A549 (cell line): Measurements from ENCODE around the gene NTN1.

ENCODE experiments used
- CBX2 ChIP-seq: fragments of 200-600 bp; sonication (generic); IDR thresholded peaks from 2 replicates; pipeline ENCODE4 v1.6.1; 2016; ENCODE audit warnings: low read depth, mild to moderate bottlenecking, borderline replicate concordance
- HDAC2 ChIP-seq: fragments of 200-600 bp; sonication (generic); IDR thresholded peaks from 2 replicates; pipeline ENCODE4 v1.6.1; 2016
- POLR2A ChIP-seq: IDR thresholded peaks from 2 replicates; pipeline ENCODE4 v1.6.1; 2012; ENCODE audit warnings: mild to moderate bottlenecking, low read length
- RAD21 ChIP-seq, 2 experiments: fragments of >200 bp in 1 of 2; sonication (Bioruptor Twin) in 1 of 2; formaldehyde crosslinking in 1 of 2; IDR thresholded peaks in 1 of 2; conservative IDR thresholded peaks in 1 of 2; 2 replicates in 1 of 2; 3 replicates in 1 of 2; pipeline ENCODE4 v1.6.1; 2012 to 2018; ENCODE audit warnings: inconsistent platforms in 1 of 2
- RARB ChIP-seq: fragments of 250-450 bp; sonication (Bioruptor Pico); IDR thresholded peaks from 2 replicates; pipeline ENCODE4 v1.8.0; 2021; ENCODE audit warnings: mild to moderate bottlenecking, moderate library complexity
- RCOR1 ChIP-seq: fragments of 150-350 bp; IDR thresholded peaks from 2 replicates; pipeline ENCODE4 v1.6.1; 2014; ENCODE audit warnings: antibody characterized with exemption, low read length, low read depth
- ZC3H11A ChIP-seq: fragments of 450-650 bp; IDR thresholded peaks from 2 replicates; pipeline ENCODE4 v1.6.1; 2014; ENCODE audit warnings: antibody characterized with exemption, mild to moderate bottlenecking
- ZFP36 ChIP-seq: fragments of 450-650 bp; IDR thresholded peaks from 2 replicates; pipeline ENCODE4 v1.6.1; 2014; ENCODE audit warnings: borderline replicate concordance; ENCODE audit not compliant: partially characterized antibody
- ZNF302 ChIP-seq: fragments of 250-450 bp; sonication (Bioruptor Pico); IDR thresholded peaks from 2 replicates; pipeline ENCODE4 v1.9.0; 2021; ENCODE audit warnings: inconsistent platforms, mild to moderate bottlenecking, moderate library complexity
- TF ChIP-seq, protein P1 (sequence below): fragments of >200 bp; sonication (Bioruptor Twin); formaldehyde crosslinking; IDR thresholded peaks from 3 replicates; pipeline ENCODE4 v1.5.1; 2016
- TF ChIP-seq, protein P2 (sequence below): IDR thresholded peaks from 2 replicates; pipeline ENCODE4 v1.6.1; 2012

GRCh38 chr17:9080983-9081382 lies 59.7 kb downstream of the NTN1 start:
- no peak for TF ChIP-seq HDAC2
- no peak for TF ChIP-seq RCOR1
- TF ChIP-seq ZC3H11A: no peak
- TF ChIP-seq, protein P1, sequence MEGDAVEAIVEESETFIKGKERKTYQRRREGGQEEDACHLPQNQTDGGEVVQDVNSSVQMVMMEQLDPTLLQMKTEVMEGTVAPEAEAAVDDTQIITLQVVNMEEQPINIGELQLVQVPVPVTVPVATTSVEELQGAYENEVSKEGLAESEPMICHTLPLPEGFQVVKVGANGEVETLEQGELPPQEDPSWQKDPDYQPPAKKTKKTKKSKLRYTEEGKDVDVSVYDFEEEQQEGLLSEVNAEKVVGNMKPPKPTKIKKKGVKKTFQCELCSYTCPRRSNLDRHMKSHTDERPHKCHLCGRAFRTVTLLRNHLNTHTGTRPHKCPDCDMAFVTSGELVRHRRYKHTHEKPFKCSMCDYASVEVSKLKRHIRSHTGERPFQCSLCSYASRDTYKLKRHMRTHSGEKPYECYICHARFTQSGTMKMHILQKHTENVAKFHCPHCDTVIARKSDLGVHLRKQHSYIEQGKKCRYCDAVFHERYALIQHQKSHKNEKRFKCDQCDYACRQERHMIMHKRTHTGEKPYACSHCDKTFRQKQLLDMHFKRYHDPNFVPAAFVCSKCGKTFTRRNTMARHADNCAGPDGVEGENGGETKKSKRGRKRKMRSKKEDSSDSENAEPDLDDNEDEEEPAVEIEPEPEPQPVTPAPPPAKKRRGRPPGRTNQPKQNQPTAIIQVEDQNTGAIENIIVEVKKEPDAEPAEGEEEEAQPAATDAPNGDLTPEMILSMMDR: no peak
- TF ChIP-seq RARB (CRISPR knock-in tag): no peak
- TF ChIP-seq RAD21 (conservative IDR thresholded peaks at IDR 0.05 in 1 of 2, IDR thresholded peaks at IDR 0.05 in 1 of 2): no peak
- TF ChIP-seq, protein P2, sequence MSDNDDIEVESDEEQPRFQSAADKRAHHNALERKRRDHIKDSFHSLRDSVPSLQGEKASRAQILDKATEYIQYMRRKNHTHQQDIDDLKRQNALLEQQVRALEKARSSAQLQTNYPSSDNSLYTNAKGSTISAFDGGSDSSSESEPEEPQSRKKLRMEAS: no peak
- TF ChIP-seq ZNF302 (CRISPR knock-in tag): no peak
- no peak for TF ChIP-seq ZFP36
- TF ChIP-seq CBX2: no peak
- no peak for TF ChIP-seq POLR2A
